Liver (tissue), 9 donors: ENCODE data around the gene RBM38. TPM values are rescaled to one million over a fixed set of nuclear protein-coding genes. Genes with fewer than 3 reads are reported as not detected.
A peak's percentile ranks its signal among the peaks of the same experiment; 100 is the strongest.

Experiments
- DNase-seq: peaks from one replicate; pipeline ENCODE4 v3.0.0-alpha.2; 2017; ENCODE audit warnings: low spot score
- H3K27ac ChIP-seq, 2 donors: one replicate each; pipeline ENCODE4 v1.7.0; 2013; ENCODE audit warnings: inconsistent platforms in 2 of 2, low read length in 2 of 2, control low read depth in 1 of 2, low read depth in 1 of 2, mild to moderate bottlenecking in 1 of 2
- H3K27me3 ChIP-seq, 4 donors: one replicate each; pipeline versions ENCODE4 v1.6.1 to v1.7.0; 2013; ENCODE audit warnings: low read length in 3 of 4, inconsistent platforms in 1 of 4, mild to moderate bottlenecking in 1 of 4, moderate library complexity in 1 of 4; ENCODE audit not compliant: control insufficient read depth in 4 of 4, insufficient read depth in 4 of 4
- H3K36me3 ChIP-seq, 4 donors: one replicate each; pipeline versions ENCODE4 v1.6.1 to v1.7.0; 2013; ENCODE audit warnings: low read length in 3 of 4, mild to moderate bottlenecking in 3 of 4, low read depth in 1 of 4, moderate library complexity in 1 of 4; ENCODE audit not compliant: control insufficient read depth in 4 of 4, insufficient read depth in 3 of 4
- H3K4me1 ChIP-seq, 4 donors: one replicate each; pipeline versions ENCODE4 v1.6.1 to v1.7.0; 2013; ENCODE audit warnings: low read length in 3 of 4, mild to moderate bottlenecking in 3 of 4, moderate library complexity in 1 of 4; ENCODE audit not compliant: control insufficient read depth in 4 of 4, insufficient read depth in 4 of 4
- H3K4me3 ChIP-seq, 3 donors: one replicate each; pipeline versions ENCODE4 v1.6.1 to v1.7.0; 2013; ENCODE audit warnings: low read length in 3 of 3, control low read depth in 1 of 3, low read depth in 1 of 3, mild to moderate bottlenecking in 1 of 3
- H3K9ac ChIP-seq, 2 donors: one replicate each; pipeline ENCODE4 v1.7.0; 2013; ENCODE audit warnings: low read length in 2 of 2, mild to moderate bottlenecking in 2 of 2, moderate library complexity in 2 of 2, control low read depth in 1 of 2, low read depth in 1 of 2
- H3K9me3 ChIP-seq, 4 donors: one replicate each; pipeline versions ENCODE4 v1.6.1 to v1.7.0; 2013; ENCODE audit warnings: low read length in 3 of 4; ENCODE audit not compliant: control insufficient read depth in 4 of 4
- ATF3 ChIP-seq: IDR thresholded peaks from 2 replicates; pipeline ENCODE4 v1.6.1; 2016; ENCODE audit warnings: antibody characterized with exemption
- CTCF ChIP-seq: fragments of 150-350 bp; IDR thresholded peaks from 2 replicates; pipeline ENCODE4 v1.5.1; 2017; ENCODE audit warnings: improper control_type of control experiment, low read depth, low read length; ENCODE audit not compliant: missing input control
- FOXA2 ChIP-seq: IDR thresholded peaks from 2 replicates; pipeline ENCODE4 v1.6.1; 2016; ENCODE audit warnings: antibody characterized with exemption
- HNF4A ChIP-seq, 2 donors: conservative IDR thresholded peaks; 2 replicates each; pipeline ENCODE4 v1.6.1; 2016; ENCODE audit warnings: antibody characterized with exemption in 2 of 2, mild to moderate bottlenecking in 2 of 2
- REST ChIP-seq: IDR thresholded peaks from 2 replicates; pipeline ENCODE4 v1.6.1; 2016; ENCODE audit warnings: antibody characterized with exemption, mild to moderate bottlenecking
- RXRA ChIP-seq, 2 donors: IDR thresholded peaks; 2 replicates each; pipeline ENCODE4 v1.6.1; 2017 to 2018; ENCODE audit warnings: antibody characterized with exemption in 2 of 2, mild to moderate bottlenecking in 1 of 2
- SP1 ChIP-seq: IDR thresholded peaks from 2 replicates; pipeline ENCODE4 v1.6.1; 2018; ENCODE audit warnings: antibody characterized with exemption, mild to moderate bottlenecking
- TAF1 ChIP-seq: conservative IDR thresholded peaks from 2 replicates; pipeline ENCODE4 v1.6.1; 2016; ENCODE audit warnings: antibody characterized with exemption, mild to moderate bottlenecking
- WGBS: extraction: QIAGEN DNeasy Blood & Tissue Kit; methylation state at CpG from one replicate; pipeline ENCODE4 v1.1.7; 2013; 5-methylcytosine and 5-hydroxymethylcytosine counted together
- polyA plus RNA-seq, 2 donors: library from polyadenylated mRNA; stranded (reverse) in 1 of 2; unstranded in 1 of 2; fragments of 200-250 nt in 1 of 2; fragments of >200 nt in 1 of 2; fragmentation: Nextera tagmentation in 1 of 2; extraction: Ambion mirVana in 1 of 2; gene quantifications; one replicate each; pipeline versions ENCODE4 v1.2.1 to v1.2.3, GENCODE V29; 2013 to 2015
- total RNA-seq, 2 donors: library from RNA; depleted of rRNA; stranded (reverse); fragments of >200 nt; gene quantifications; one replicate each; pipeline ENCODE4 v1.2.3, GENCODE V29; 2014
- TF ChIP-seq, protein P1 (sequence below): IDR thresholded peaks from 2 replicates; pipeline ENCODE4 v1.6.1; 2016; ENCODE audit warnings: antibody characterized with exemption
- donor health status: healthy.
- donor health status: healthy.
- donor health status: healthy.
- donor health status: healthy.
- donor health status: healthy.

The RBM38 gene
- total and polyA plus RNA-seq, 4 donors = 1.4 to 258 (median 6.0) TPM

DNA sequence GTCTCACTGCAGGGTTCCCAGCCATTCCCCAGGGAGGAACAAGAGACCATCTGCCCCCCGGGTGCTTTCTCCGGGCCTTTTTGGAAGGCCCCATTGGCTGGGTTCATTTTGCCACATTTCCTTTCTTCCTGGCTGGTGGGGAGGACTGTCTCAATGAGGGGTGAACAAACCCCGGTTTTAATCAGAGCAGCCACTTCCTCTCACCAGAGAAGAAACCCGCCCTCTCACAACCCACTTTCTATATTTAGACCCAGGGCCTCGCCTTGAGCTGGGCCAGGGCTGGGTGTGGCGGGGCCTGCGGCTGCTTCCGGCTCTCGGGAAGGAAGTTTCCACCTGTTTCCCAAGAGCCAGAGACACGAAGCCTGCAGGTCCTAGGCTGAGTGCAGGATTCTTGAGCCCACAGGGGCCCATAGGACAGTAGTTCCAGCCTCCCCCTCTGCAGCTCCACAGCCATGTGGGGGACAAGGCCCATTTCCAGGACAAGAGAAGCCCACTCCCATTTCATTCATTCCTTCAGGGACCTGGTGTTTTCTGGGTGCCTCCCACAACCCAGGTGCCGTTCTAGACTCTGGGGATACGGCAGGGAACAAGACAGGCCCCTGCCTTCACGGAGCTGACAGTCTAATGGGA is 41.8 kb downstream of the RBM38 start:
- H3K4me1 ChIP-seq = peaks cover 14 to 45% (median 25%) of the 10 kb centered on the region in 4 donors
- WGBS = 63% methylated on average over 13 of the region's 13 CpGs

DNA sequence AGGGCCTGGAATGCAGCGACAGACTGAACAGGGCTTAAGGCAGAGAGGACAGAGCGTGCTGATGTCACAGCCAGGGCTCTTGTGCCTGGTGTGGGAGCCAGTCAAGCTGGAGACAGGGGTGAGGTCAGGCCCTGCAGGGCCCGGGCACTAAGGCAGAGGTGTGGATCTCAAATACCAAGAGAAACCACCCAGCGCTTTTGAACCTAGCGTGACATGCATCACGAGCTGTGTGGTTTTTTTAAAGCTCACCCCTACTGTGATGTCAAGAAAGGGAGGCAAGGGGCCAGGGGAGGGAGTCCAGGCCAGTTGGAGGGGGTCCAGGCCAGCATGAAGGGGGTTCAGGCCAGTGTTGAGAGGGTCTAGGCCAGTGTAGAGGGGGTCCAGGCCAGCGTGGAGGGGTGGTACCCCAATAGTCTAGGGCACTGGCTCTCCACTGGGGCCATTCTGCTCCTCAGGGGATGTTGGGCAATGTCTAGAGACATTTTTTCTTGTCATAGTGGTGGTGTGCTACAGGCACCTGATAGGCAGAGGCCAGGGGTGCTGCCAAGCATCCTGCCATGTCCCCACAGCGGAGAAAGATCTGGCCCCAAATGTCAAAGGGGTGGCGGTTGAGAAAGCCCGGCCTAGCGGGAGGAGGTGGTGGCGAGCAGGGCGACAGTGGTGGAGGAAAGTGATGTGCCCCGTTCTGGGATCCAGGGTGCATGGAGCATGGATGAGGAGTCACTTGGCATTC is 42.6 kb downstream of the RBM38 start:
- Histone ChIP-seq H3K4me1 (peaks cover 18 to 45% (median 26%) of the 10 kb centered on the region in 4 donors), H3K9ac (no peak overlapping the region), H3K4me3 (no peak overlapping the region), H3K27ac (no peak overlapping the region), H3K36me3 (no peaks in the 10 kb centered on the region), H3K9me3 (no peaks in the 10 kb centered on the region), H3K27me3 (no peaks in the 10 kb centered on the region)
- 91% methylated on average over 14 of the region's 14 CpGs for WGBS
- TF ChIP-seq FOXA2 (no peak), SP1 (no peak), CTCF (no peak), REST (no peak), HNF4A (conservative IDR thresholded peaks at IDR 0.05) (no peak), ATF3 (no peak), TAF1 (no peak), RXRA (IDR thresholded peaks at IDR 0.05) (no peak)
- no peak for DNase-seq

More for the DNA sequence above, 41.8 kb downstream of the RBM38 start:
- Histone ChIP-seq H3K9me3 (no peaks in the 10 kb centered on the region), H3K9ac (no peak overlapping the region), H3K36me3 (no peaks in the 10 kb centered on the region), H3K27me3 (no peaks in the 10 kb centered on the region), H3K27ac (no peak overlapping the region), H3K4me3 (no peak overlapping the region)
- TF ChIP-seq REST = no peak
- TF ChIP-seq, protein P1, sequence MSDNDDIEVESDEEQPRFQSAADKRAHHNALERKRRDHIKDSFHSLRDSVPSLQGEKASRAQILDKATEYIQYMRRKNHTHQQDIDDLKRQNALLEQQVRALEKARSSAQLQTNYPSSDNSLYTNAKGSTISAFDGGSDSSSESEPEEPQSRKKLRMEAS = peak; percentile 25
- DNase-seq = peak; percentile 58
